Breast epithelium (tissue), 4 donors: ENCODE data around the gene DCXR. TPM values are rescaled to one million over a fixed set of nuclear protein-coding genes. Genes with fewer than 3 reads are reported as not detected.

Experiments
- DNase-seq, 2 donors: peaks; one replicate each; pipeline ENCODE4 v3.0.0-alpha.2; 2019; ENCODE audit warnings: low spot score in 2 of 2
- H3K27ac ChIP-seq, 2 donors: fragments of 200-600 bp; sonication (generic) in 1 of 2; one replicate each; pipeline ENCODE4 v1.5.1; 2016 to 2019; ENCODE audit warnings: mild to moderate bottlenecking in 1 of 2
- H3K27me3 ChIP-seq, 2 donors: fragments of 200-600 bp; sonication (generic) in 1 of 2; one replicate each; pipeline versions ENCODE4 v1.5.1 to v1.6.0; 2017 to 2019; ENCODE audit warnings: control low read depth in 1 of 2, mild to moderate bottlenecking in 1 of 2
- H3K36me3 ChIP-seq: fragments of 200-600 bp; one replicate; pipeline ENCODE4 v1.5.1; 2019
- H3K4me1 ChIP-seq, 2 donors: fragments of 200-600 bp; sonication (generic); one replicate each; pipeline ENCODE4 v1.5.1; 2016 to 2019; ENCODE audit warnings: control low read depth in 1 of 2
- H3K4me3 ChIP-seq, 3 donors: fragments of 200-600 bp; sonication (generic); 1 replicate in 2 of 3; 2 replicates in 1 of 3; pipeline ENCODE4 v1.5.1; 2016 to 2019; ENCODE audit warnings: mild to moderate bottlenecking in 3 of 3, moderate library complexity in 2 of 3
- H3K9me3 ChIP-seq, 2 donors: fragments of 200-600 bp; sonication (generic) in 1 of 2; one replicate each; pipeline ENCODE4 v1.5.1; 2016 to 2019; ENCODE audit warnings: control low read depth in 1 of 2
- CTCF ChIP-seq, 3 donors: fragments of 450-650 bp; IDR thresholded peaks; one replicate each; pipeline ENCODE4 v1.5.1; 2016 to 2017; ENCODE audit warnings: antibody characterized with exemption in 3 of 3, mild to moderate bottlenecking in 3 of 3, moderate library complexity in 3 of 3
- POLR2A ChIP-seq: fragments of 450-650 bp; IDR thresholded peaks from one replicate; pipeline ENCODE4 v1.6.1; 2016; ENCODE audit warnings: antibody characterized with exemption, mild to moderate bottlenecking, moderate library complexity
- POLR2AphosphoS5 ChIP-seq, 3 donors: sonication (generic); formaldehyde crosslinking; IDR thresholded peaks; one replicate each; pipeline ENCODE4 v1.6.1; 2017; ENCODE audit warnings: antibody characterized with exemption in 3 of 3
- intact Hi-C: fragments of 100-400 bp; cut with DNase I; formaldehyde crosslinking; loops from one replicate; pipeline ENCODE4 v1.15.1; 2023; ENCODE audit warnings: low total_unique reads
- total RNA-seq, 3 donors: library from RNA; depleted of rRNA; stranded (reverse); fragments of >200 nt; gene quantifications; one replicate each; pipeline ENCODE4 v1.1.0, GENCODE V29; 2016

The DCXR gene
- total RNA-seq, 3 donors from 2014 or later: 202 to 484 (median 228) TPM

- Histone ChIP-seq H3K27ac (peak overlapping the region; percentile 52 to 65), H3K4me3 (peak overlapping the region in 2 of 3 donors; percentile 16 to 46), H3K27me3 (no peaks in the 10 kb centered on the region), H3K9me3 (no peaks in the 10 kb centered on the region), H3K4me1 (peaks cover 4 to 8% of the 10 kb centered on the region in 2 donors), H3K36me3 (no peaks in the 10 kb centered on the region)
- intact Hi-C loops: loop anchor here (5.0 kb wide), 1 partner anchor 646 kb away; no protein-coding TSS in a partner anchor
- DNase-seq: peak; percentile 70 to 86
- no peak for TF ChIP-seq CTCF (IDR thresholded peaks at IDR 0.05)
- no peak for TF ChIP-seq POLR2A
- TF ChIP-seq POLR2AphosphoS5 (IDR thresholded peaks at IDR 0.05): peak; percentile 10 to 75 (median 22)
These were observed 33.8 kb downstream of the DCXR start for GRCh38 chr17:82003411-82004381.

GRCh38 chr17:82001571-82002056, 35.9 kb downstream of the DCXR start:
- DNase-seq: no peak
- Histone ChIP-seq H3K36me3 (no peaks in the 10 kb centered on the region), H3K4me1 (peaks cover 4 to 8% of the 10 kb centered on the region in 2 donors), H3K27ac (no peak overlapping the region), H3K27me3 (no peaks in the 10 kb centered on the region), H3K4me3 (no peak overlapping the region), H3K9me3 (no peaks in the 10 kb centered on the region)
- TF ChIP-seq POLR2A (no peak), CTCF (IDR thresholded peaks at IDR 0.05) (no peak), POLR2AphosphoS5 (IDR thresholded peaks at IDR 0.05) (no peak)
- intact Hi-C loops: loop anchor here (5.0 kb wide), 1 partner anchor 644 kb away; no protein-coding TSS in a partner anchor

GRCh38 chr17:82000803-82001570, 36.5 kb downstream of the DCXR start:
- peaks cover 4 to 8% of the 10 kb centered on the region in 2 donors for H3K4me1 ChIP-seq
- H3K27ac ChIP-seq: no peak overlapping the region
- no peaks in the 10 kb centered on the region for H3K9me3 ChIP-seq
- H3K4me3 ChIP-seq: no peak overlapping the region
- no peaks in the 10 kb centered on the region for H3K36me3 ChIP-seq
- intact Hi-C loops: loop anchor here (5.0 kb wide), 1 partner anchor 644 kb away; no protein-coding TSS in a partner anchor
- no peak for TF ChIP-seq POLR2AphosphoS5 (IDR thresholded peaks at IDR 0.05)
- no peak for TF ChIP-seq POLR2A
- no peak for TF ChIP-seq CTCF (IDR thresholded peaks at IDR 0.05)
- no peak for DNase-seq
- no peaks in the 10 kb centered on the region for H3K27me3 ChIP-seq

- Histone ChIP-seq H3K36me3 (no peaks in the 10 kb centered on the region), H3K27me3 (no peaks in the 10 kb centered on the region), H3K4me1 (peaks cover 4 to 8% of the 10 kb centered on the region in 2 donors), H3K27ac (no peak overlapping the region), H3K4me3 (no peak overlapping the region), H3K9me3 (no peaks in the 10 kb centered on the region)
- TF ChIP-seq POLR2A (no peak), POLR2AphosphoS5 (IDR thresholded peaks at IDR 0.05) (no peak), CTCF (IDR thresholded peaks at IDR 0.05) (no peak)
- DNase-seq: no peak
- intact Hi-C loops: loop anchor here (5.0 kb wide), 1 partner anchor 643 kb away; no protein-coding TSS in a partner anchor
These were observed 37.3 kb downstream of the DCXR start for GRCh38 chr17:81999976-82000802.
